Lower leg skin (tissue), 4 donors: Measurements from ENCODE around the gene RAVER2. TPM values are rescaled to one million over a fixed set of nuclear protein-coding genes. Genes with fewer than 3 reads are reported as not detected.

ENCODE experiments used
- DNase-seq, 2 donors: peaks; one replicate each; pipeline ENCODE4 v3.0.0-alpha.2; 2019; ENCODE audit warnings: low spot score in 2 of 2
- H3K4me3 ChIP-seq: fragments of 200-600 bp; sonication (generic); 2 replicates; pipeline ENCODE4 v1.5.1; 2017; ENCODE audit warnings: mild to moderate bottlenecking, low read depth; ENCODE audit not compliant: poor library complexity, severe bottlenecking
- CTCF ChIP-seq, 3 donors: fragments of 450-650 bp; IDR thresholded peaks; one replicate each; pipeline ENCODE4 v1.5.1; 2016; ENCODE audit warnings: antibody characterized with exemption in 3 of 3, mild to moderate bottlenecking in 3 of 3, moderate library complexity in 2 of 3
- POLR2A ChIP-seq, 2 donors: fragments of 450-650 bp; IDR thresholded peaks; one replicate each; pipeline ENCODE4 v1.6.1; 2016 to 2017; ENCODE audit warnings: antibody characterized with exemption in 2 of 2, mild to moderate bottlenecking in 1 of 2, moderate library complexity in 1 of 2
- WGBS, 2 donors: methylation state at CpG; one replicate each; pipeline ENCODE4 v1.1.5; 2018; 5-methylcytosine and 5-hydroxymethylcytosine counted together
- intact Hi-C: fragments of 100-400 bp; cut with DNase I; formaldehyde crosslinking; loops from one replicate; pipeline ENCODE4 v1.15.0; 2023; ENCODE audit warnings: low total_unique reads
- total RNA-seq, 4 donors: library from RNA; depleted of rRNA; stranded (reverse); fragments of >200 nt; gene quantifications; one replicate each; pipeline ENCODE4 v1.1.0, GENCODE V29; 2016

RAVER2 gene
- total RNA-seq, 4 donors from 2014 or later: 6.6 to 11.9 (median 8.4) TPM

- WGBS, 2 donors: 88 to 90% methylated on average over 6 of the region's 6 CpGs
- intact Hi-C loops: no loop called here
- H3K4me3 ChIP-seq: no peak overlapping the region
- no peak for DNase-seq
- no peak for TF ChIP-seq CTCF (IDR thresholded peaks at IDR 0.05)
Measured at GRCh38 chr1:64865105-64865757, 120.4 kb downstream of the RAVER2 start.

- no peak for TF ChIP-seq CTCF (IDR thresholded peaks at IDR 0.05)
- TF ChIP-seq POLR2A (IDR thresholded peaks at IDR 0.05): no peak
- no peak overlapping the region for H3K4me3 ChIP-seq
- intact Hi-C loops: no loop called here
- 87 to 89% methylated on average over 10 of the region's 10 CpGs for WGBS, 2 donors
- DNase-seq: no peak
Measured at GRCh38 chr1:64866689-64867088, 121.8 kb downstream of the RAVER2 start.

- WGBS, 2 donors: 87 to 91% methylated on average over 1 of the region's 1 CpG
- TF ChIP-seq CTCF (IDR thresholded peaks at IDR 0.05) (no peak), POLR2A (IDR thresholded peaks at IDR 0.05) (no peak)
- intact Hi-C loops: no loop called here
- H3K4me3 ChIP-seq: no peak overlapping the region
- no peak for DNase-seq
Measured at GRCh38 chr1:64867266-64867665, 122.4 kb downstream of the RAVER2 start.

GRCh38 chr1:64871256-64871655 is 126.4 kb downstream of the RAVER2 start:
- H3K4me3 ChIP-seq: no peak overlapping the region
- WGBS, 2 donors: 96 to 97% methylated on average over 8 of the region's 8 CpGs
- TF ChIP-seq CTCF (IDR thresholded peaks at IDR 0.05): no peak
- TF ChIP-seq POLR2A (IDR thresholded peaks at IDR 0.05): no peak
- intact Hi-C loops: no loop called here
- DNase-seq: no peak

- no peak for DNase-seq
- H3K4me3 ChIP-seq: no peak overlapping the region
- TF ChIP-seq POLR2A (IDR thresholded peaks at IDR 0.05) (no peak), CTCF (IDR thresholded peaks at IDR 0.05) (no peak)
- intact Hi-C loops: no loop called here
- 94 to 96% methylated on average over 1 of the region's 1 CpG for WGBS, 2 donors
Measured at GRCh38 chr1:64872067-64872466, 127.2 kb downstream of the RAVER2 start.

- no peak overlapping the region for H3K4me3 ChIP-seq
- no peak for TF ChIP-seq POLR2A (IDR thresholded peaks at IDR 0.05)
- TF ChIP-seq CTCF (IDR thresholded peaks at IDR 0.05): no peak
- no peak for DNase-seq
- WGBS, 2 donors: 95 to 96% methylated on average over 9 of the region's 9 CpGs
- intact Hi-C loops: no loop called here
Measured at GRCh38 chr1:64873576-64873975, 128.7 kb downstream of the RAVER2 start.
